Mesenteric fat pad (tissue), 1 donor: ENCODE data around the gene ADH4. TPM values are rescaled to one million over a fixed set of nuclear protein-coding genes. Genes with fewer than 3 reads are reported as not detected.
"Not testable (repeated sequence)": the region's sequence is repeated elsewhere in the genome, so short reads cannot be mapped to it uniquely, and the experiment has no call there.

Experiments
- DNase-seq: peaks from one replicate; pipeline ENCODE4 v3.0.0-alpha.2; 2020; ENCODE audit warnings: low spot score
- long read RNA-seq: library from polyadenylated mRNA; unstranded; transcript quantifications from one replicate; pipeline ENCODE4 v2.0.0, GENCODE V29; 2020
- total RNA-seq: library from RNA; stranded (reverse); fragmentation: NEBNext Ultra II Directional; extraction: Animal tissue kit (Norgen Biotek cat#: 25700); gene quantifications from one replicate; pipeline ENCODE4 v1.2.1, GENCODE V29; 2021
- donor health status: DM: yes; HTN: yes; CAD: no.

The ADH4 gene
- 4.8 TPM for total RNA-seq
- long read RNA-seq, partial matches to known transcripts: 1 of 4 reads
- long read RNA-seq, other reads (novel, unspliced or antisense): 0 of 4 reads

- DNase-seq: no peak
These were observed at the start of gene ADH4 for GRCh38 chr4:99144070-99144469. Gene ADH4 (minus strand): TSS chr4:99144297. CDS start chr4:99144222, 75 bp downstream.

GRCh38 chr4:99190336-99190735 lies 46.2 kb upstream of the ADH4 start:
- no peak for DNase-seq

- not testable (repeated sequence) for DNase-seq
These were observed 45.8 kb upstream of the ADH4 start for GRCh38 chr4:99189900-99190299.

GRCh38 chr4:99186029-99186428 lies 41.9 kb upstream of the ADH4 start:
- no peak for DNase-seq

GRCh38 chr4:99185581-99185980 lies 41.5 kb upstream of the ADH4 start:
- DNase-seq: no peak

- no peak for DNase-seq
These were observed 36.4 kb upstream of the ADH4 start for GRCh38 chr4:99180382-99181070.

- no peak for DNase-seq
These were observed 35.5 kb upstream of the ADH4 start for GRCh38 chr4:99179626-99180025.

GRCh38 chr4:99179178-99179577 lies 35.1 kb upstream of the ADH4 start:
- no peak for DNase-seq

- DNase-seq: no peak
These were observed 22.4 kb upstream of the ADH4 start for GRCh38 chr4:99166544-99166943.

- DNase-seq: no peak
These were observed 21.9 kb upstream of the ADH4 start for GRCh38 chr4:99165978-99166377.

- DNase-seq: no peak
These were observed 17.4 kb upstream of the ADH4 start for GRCh38 chr4:99161373-99162099.

GRCh38 chr4:99159699-99160098 lies 15.6 kb upstream of the ADH4 start:
- DNase-seq: no peak

- DNase-seq: no peak
These were observed 13.4 kb upstream of the ADH4 start for GRCh38 chr4:99157478-99157935.

- no peak for DNase-seq
These were observed 12.9 kb upstream of the ADH4 start for GRCh38 chr4:99156992-99157391.

- no peak for DNase-seq
These were observed 10.7 kb upstream of the ADH4 start for GRCh38 chr4:99154658-99155342.

GRCh38 chr4:99151995-99152394 lies 7.9 kb upstream of the ADH4 start:
- no peak for DNase-seq

- no peak for DNase-seq
These were observed 7.4 kb upstream of the ADH4 start for GRCh38 chr4:99151452-99151851.

GRCh38 chr4:99149426-99150019 lies 5.4 kb upstream of the ADH4 start:
- no peak for DNase-seq

GRCh38 chr4:99148550-99148949 lies 4.5 kb upstream of the ADH4 start:
- DNase-seq: no peak

GRCh38 chr4:99144587-99144986 lies 490 bp upstream of the ADH4 start:
- no peak for DNase-seq

GRCh38 chr4:99136329-99136728 lies 7.8 kb downstream of the ADH4 start:
- DNase-seq: no peak
